ENCODE data around the gene KANSL2.

The KANSL2 gene

DNA sequence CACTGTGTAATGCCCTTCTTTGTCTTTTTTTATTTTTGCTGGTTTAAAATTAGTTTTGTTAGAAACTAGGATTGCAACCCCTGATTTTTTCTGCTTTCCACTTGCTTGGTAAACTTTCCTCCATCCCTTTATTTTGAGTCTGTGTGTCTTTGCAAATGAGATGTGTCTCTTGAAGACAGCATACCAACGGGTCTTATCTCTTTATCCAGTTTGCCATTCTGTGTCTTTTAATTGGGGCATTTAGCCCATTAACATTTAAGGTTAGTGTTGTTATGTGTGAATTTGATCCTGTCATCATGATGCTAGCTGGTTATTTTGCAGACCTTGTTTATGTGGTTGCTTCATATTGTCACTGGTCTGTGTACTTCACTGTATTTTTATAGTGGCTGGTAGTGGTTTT is 68.7 kb downstream of the KANSL2 start:
- TF ChIP-seq, protein P1, sequence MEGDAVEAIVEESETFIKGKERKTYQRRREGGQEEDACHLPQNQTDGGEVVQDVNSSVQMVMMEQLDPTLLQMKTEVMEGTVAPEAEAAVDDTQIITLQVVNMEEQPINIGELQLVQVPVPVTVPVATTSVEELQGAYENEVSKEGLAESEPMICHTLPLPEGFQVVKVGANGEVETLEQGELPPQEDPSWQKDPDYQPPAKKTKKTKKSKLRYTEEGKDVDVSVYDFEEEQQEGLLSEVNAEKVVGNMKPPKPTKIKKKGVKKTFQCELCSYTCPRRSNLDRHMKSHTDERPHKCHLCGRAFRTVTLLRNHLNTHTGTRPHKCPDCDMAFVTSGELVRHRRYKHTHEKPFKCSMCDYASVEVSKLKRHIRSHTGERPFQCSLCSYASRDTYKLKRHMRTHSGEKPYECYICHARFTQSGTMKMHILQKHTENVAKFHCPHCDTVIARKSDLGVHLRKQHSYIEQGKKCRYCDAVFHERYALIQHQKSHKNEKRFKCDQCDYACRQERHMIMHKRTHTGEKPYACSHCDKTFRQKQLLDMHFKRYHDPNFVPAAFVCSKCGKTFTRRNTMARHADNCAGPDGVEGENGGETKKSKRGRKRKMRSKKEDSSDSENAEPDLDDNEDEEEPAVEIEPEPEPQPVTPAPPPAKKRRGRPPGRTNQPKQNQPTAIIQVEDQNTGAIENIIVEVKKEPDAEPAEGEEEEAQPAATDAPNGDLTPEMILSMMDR (IDR thresholded peaks at IDR 0.05; ENCODE audit: low read depth, low read length, missing control alignments), result no peak
- H3K4me3 ChIP-seq (replicated peaks; ENCODE audit: low read depth, low read length), result no peak overlapping the region
- no peak for DNase-seq (ENCODE audit: extremely low read depth, low read depth)

Measured in HFF-Myc (cell line).